CD14-positive monocyte (primary cell): ENCODE results near the gene MAU2. TPM values are rescaled to one million over a fixed set of nuclear protein-coding genes. Genes with fewer than 3 reads are reported as not detected.

Experiments used
- DNase-seq, 3 donors: peaks; one replicate each; pipeline ENCODE4 v3.0.0-alpha.2; 2011 to 2022
- H2AFZ ChIP-seq: 2 replicates; pipeline ENCODE4 v1.6.0; 2012; ENCODE audit warnings: mild to moderate bottlenecking, low read depth, low read length, inconsistent platforms; ENCODE audit not compliant: insufficient read depth, poor library complexity, severe bottlenecking
- H3K27ac ChIP-seq, 2 donors: 1 replicate in 1 of 2; 2 replicates in 1 of 2; pipeline ENCODE4 v1.5.1; 2012 to 2013; ENCODE audit warnings: low read length in 2 of 2, control low read depth in 1 of 2, inconsistent platforms in 1 of 2, low read depth in 1 of 2, mild to moderate bottlenecking in 1 of 2
- H3K27me3 ChIP-seq, 2 donors: one replicate each; pipeline versions ENCODE4 v1.6.0 to v1.6.1; 2011 to 2013; ENCODE audit warnings: low read length in 2 of 2; ENCODE audit not compliant: control insufficient read depth in 2 of 2, insufficient read depth in 2 of 2
- H3K36me3 ChIP-seq, 2 donors: replicated peaks in 1 of 2; 1 replicate in 1 of 2; 2 replicates in 1 of 2; pipeline versions ENCODE4 v1.5.1 to v1.6.1; 2012 to 2013; ENCODE audit warnings: low read length in 2 of 2, control low read depth in 1 of 2, inconsistent platforms in 1 of 2, mild to moderate bottlenecking in 1 of 2; ENCODE audit not compliant: insufficient read depth in 2 of 2, control insufficient read depth in 1 of 2
- H3K4me1 ChIP-seq, 2 donors: 1 replicate in 1 of 2; 2 replicates in 1 of 2; pipeline versions ENCODE4 v1.5.1 to v1.6.1; 2012 to 2013; ENCODE audit warnings: low read length in 2 of 2, control low read depth in 1 of 2, inconsistent platforms in 1 of 2, mild to moderate bottlenecking in 1 of 2, moderate library complexity in 1 of 2; ENCODE audit not compliant: insufficient read depth in 2 of 2, control insufficient read depth in 1 of 2
- H3K4me2 ChIP-seq: replicated peaks from 2 replicates; pipeline ENCODE3; 2012; ENCODE audit warnings: low read length, moderate library complexity, mild to moderate bottlenecking; ENCODE audit not compliant: poor library complexity, severe bottlenecking; ENCODE audit errors: extremely low read depth
- H3K4me3 ChIP-seq, 3 experiments: fragments of 200-600 bp in 1 of 3; sonication (generic) in 1 of 3; replicated peaks in 1 of 3; 1 replicate in 2 of 3; 2 replicates in 1 of 3; pipeline ENCODE4 v1.5.1; 2011 to 2013; ENCODE audit warnings: low read length in 3 of 3, mild to moderate bottlenecking in 3 of 3, control low read depth in 2 of 3, low read depth in 2 of 3, inconsistent platforms in 1 of 3, moderate library complexity in 1 of 3
- H3K79me2 ChIP-seq: 2 replicates; pipeline ENCODE4 v1.6.0; 2012; ENCODE audit warnings: mild to moderate bottlenecking, control low read depth, inconsistent platforms, low read length, moderate library complexity; ENCODE audit not compliant: insufficient read depth
- H3K9ac ChIP-seq: 2 replicates; pipeline ENCODE4 v1.6.0; 2017; ENCODE audit warnings: low read length, mild to moderate bottlenecking; ENCODE audit not compliant: insufficient read depth, poor library complexity, severe bottlenecking
- H3K9me3 ChIP-seq, 2 donors: replicated peaks in 1 of 2; 1 replicate in 1 of 2; 2 replicates in 1 of 2; pipeline versions ENCODE4 v1.5.1 to v1.6.1; 2012 to 2013; ENCODE audit warnings: low read length in 2 of 2, control low read depth in 1 of 2; ENCODE audit not compliant: control insufficient read depth in 1 of 2, insufficient read depth in 1 of 2
- H4K20me1 ChIP-seq: 2 replicates; pipeline ENCODE4 v1.6.0; 2012; ENCODE audit warnings: mild to moderate bottlenecking, low read length, control low read depth, moderate library complexity; ENCODE audit not compliant: insufficient read depth
- H3K27ac Mint-ChIP-seq, 7 donors: one replicate each; pipeline ENCODE4 v1.8.0; 2020; ENCODE audit warnings: mild to moderate bottlenecking in 7 of 7, mixed read lengths in 7 of 7, moderate library complexity in 6 of 7, inconsistent platforms in 2 of 7
- H3K27me3 Mint-ChIP-seq, 3 donors: one replicate each; pipeline ENCODE4 v1.8.0; 2021 to 2022; ENCODE audit warnings: low read depth in 3 of 3, mild to moderate bottlenecking in 3 of 3, mixed read lengths in 3 of 3, moderate library complexity in 3 of 3, inconsistent platforms in 1 of 3
- H3K36me3 Mint-ChIP-seq, 2 donors: one replicate each; pipeline ENCODE4 v1.8.0; 2020; ENCODE audit warnings: mixed read lengths in 2 of 2, inconsistent platforms in 1 of 2, mild to moderate bottlenecking in 1 of 2
- H3K4me1 Mint-ChIP-seq: one replicate; pipeline ENCODE4 v1.8.0; 2020; ENCODE audit warnings: mild to moderate bottlenecking, mixed read lengths
- H3K4me3 Mint-ChIP-seq, 2 donors: one replicate each; pipeline ENCODE4 v1.8.0; 2020; ENCODE audit warnings: mild to moderate bottlenecking in 2 of 2, mixed read lengths in 2 of 2, moderate library complexity in 1 of 2
- H3K9me3 Mint-ChIP-seq, 7 donors: one replicate each; pipeline ENCODE4 v1.8.0; 2020 to 2022; ENCODE audit warnings: mixed read lengths in 7 of 7, mild to moderate bottlenecking in 6 of 7, moderate library complexity in 6 of 7, inconsistent platforms in 2 of 7
- CTCF ChIP-seq: fragments of 200-600 bp; IDR thresholded peaks from one replicate; pipeline ENCODE4 v1.8.0; 2022; ENCODE audit warnings: antibody characterized with exemption, mild to moderate bottlenecking
- WGBS: methylation state at CpG from one replicate; pipeline ENCODE4 v1.1.5; 2013; ENCODE audit warnings: missing lambda C conversion rate; ENCODE audit not compliant: insufficient coverage; 5-methylcytosine and 5-hydroxymethylcytosine counted together
- intact Hi-C, 2 donors: fragments of 100-400 bp; cut with micrococcal nuclease; formaldehyde crosslinking; loops; one replicate each; pipeline versions ENCODE4 v1.15.0 to v1.15.1; 2023
- polyA plus RNA-seq, 3 donors: library from polyadenylated mRNA; depleted of rRNA in 1 of 3; unstranded in 2 of 3; stranded (reverse) in 1 of 3; fragments of 300-500 nt in 2 of 3; fragments of >200 nt in 1 of 3; fragmentation: Illumina TruSeq in 2 of 3; gene quantifications; 1 replicate in 2 of 3; 2 replicates in 1 of 3; pipeline ENCODE4 v1.2.3, GENCODE V29; 2012 to 2021

The MAU2 gene
- polyA plus RNA-seq, 3 donors = 7.4 to 68.4 (median 14.5) TPM

GRCh38 chr19:19354932-19355331, 34.3 kb downstream of the MAU2 start:
- Histone ChIP-seq H3K4me3 (no peak overlapping the region), H3K27me3 (no peaks in the 10 kb centered on the region), H3K27ac (no peak overlapping the region), H4K20me1 (peaks cover 3% of the 10 kb centered on the region), H3K4me1 (no peaks in the 10 kb centered on the region), H3K4me2 (no peak overlapping the region), H3K9ac (no peak overlapping the region), H3K36me3 (peaks cover 66 to 79% of the 10 kb centered on the region in 2 donors), H2AFZ (no peak overlapping the region), H3K9me3 (no peaks in the 10 kb centered on the region), H3K79me2 (no peaks in the 10 kb centered on the region)
- no peak overlapping the region for H3K27ac Mint-ChIP-seq
- H3K36me3 Mint-ChIP-seq = peaks cover 58 to 87% of the 10 kb centered on the region in 2 donors
- no peaks in the 10 kb centered on the region for H3K9me3 Mint-ChIP-seq
- intact Hi-C loops = no loop called here
- H3K4me1 Mint-ChIP-seq = no peaks in the 10 kb centered on the region
- WGBS = 93% methylated on average over 11 of the region's 11 CpGs
- no peak for TF ChIP-seq CTCF
- peaks cover 0 to 1% (median 0%) of the 10 kb centered on the region in 3 donors for H3K27me3 Mint-ChIP-seq
- no peak overlapping the region for H3K4me3 Mint-ChIP-seq
- no peak for DNase-seq

DNA sequence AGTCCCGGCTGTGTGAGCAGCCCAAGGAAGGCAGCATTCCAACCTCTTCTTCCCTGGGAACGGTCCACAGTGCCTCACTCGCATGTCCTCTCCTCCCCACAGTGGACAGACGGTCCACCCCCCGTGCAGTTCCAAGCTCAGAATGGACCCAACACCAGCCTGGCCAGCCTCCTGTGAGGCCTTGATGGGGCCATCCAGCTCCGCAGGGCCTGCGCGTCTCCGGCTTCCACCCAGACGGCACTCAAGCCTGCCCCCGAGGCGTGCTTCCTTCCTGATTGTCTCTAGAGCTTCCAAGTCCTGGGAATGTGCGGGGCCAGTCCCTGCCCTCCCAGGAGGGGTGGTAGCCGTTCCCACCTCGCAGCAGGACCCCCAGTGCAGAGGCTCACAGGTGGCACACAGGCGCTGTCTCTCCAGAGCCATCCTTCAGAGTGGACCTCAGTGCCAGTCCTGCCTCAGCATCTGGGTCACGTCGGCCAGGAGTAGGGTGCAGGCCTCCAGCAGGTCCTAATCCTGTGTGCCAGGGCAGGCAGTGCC, 35.0 kb downstream of the MAU2 start:
- no peak overlapping the region for H3K9ac ChIP-seq
- Mint-ChIP-seq H3K4me3 (no peak overlapping the region), H3K36me3 (peaks cover 58 to 80% of the 10 kb centered on the region in 2 donors), H3K9me3 (no peaks in the 10 kb centered on the region), H3K27me3 (peaks cover 0 to 1% (median 0%) of the 10 kb centered on the region in 3 donors), H3K27ac (peak overlapping the region in 1 of 7 donors; percentile 37), H3K4me1 (no peaks in the 10 kb centered on the region)
- H3K4me1 ChIP-seq = no peaks in the 10 kb centered on the region
- H3K4me2 ChIP-seq = no peak overlapping the region
- H4K20me1 ChIP-seq = peaks cover 3% of the 10 kb centered on the region
- no peak overlapping the region for H2AFZ ChIP-seq
- no peak for TF ChIP-seq CTCF
- no peak overlapping the region for H3K4me3 ChIP-seq
- H3K9me3 ChIP-seq = no peaks in the 10 kb centered on the region
- WGBS = 94% methylated on average over 18 of the region's 18 CpGs
- H3K79me2 ChIP-seq = no peaks in the 10 kb centered on the region
- H3K27ac ChIP-seq = no peak overlapping the region
- DNase-seq = no peak
- peaks cover 66 to 71% of the 10 kb centered on the region in 2 donors for H3K36me3 ChIP-seq
- no peaks in the 10 kb centered on the region for H3K27me3 ChIP-seq
- intact Hi-C loops = no loop called here
